Trophoblast cell (in vitro differentiated cells and primary cell): ENCODE data around the gene FAM107A.

Experiments used
- DNase-seq, 2 donors: peaks; one replicate each; pipeline ENCODE4 v3.0.0-alpha.2; 2016
- H2AFZ ChIP-seq: 2 replicates; pipeline ENCODE4 v1.6.1; 2013; ENCODE audit warnings: low read length, moderate library complexity, mild to moderate bottlenecking; ENCODE audit not compliant: insufficient read depth, poor library complexity
- H2AK5ac ChIP-seq: 2 replicates; pipeline ENCODE4 v1.6.1; 2013; ENCODE audit warnings: mild to moderate bottlenecking, low read length
- H2BK120ac ChIP-seq: 2 replicates; pipeline ENCODE4 v1.6.1; 2013; ENCODE audit warnings: low read length, mild to moderate bottlenecking, moderate library complexity; ENCODE audit not compliant: insufficient read depth, poor library complexity
- H2BK12ac ChIP-seq: 2 replicates; pipeline ENCODE4 v1.6.1; 2013; ENCODE audit warnings: mild to moderate bottlenecking, low read length, moderate library complexity
- H2BK5ac ChIP-seq: 2 replicates; pipeline ENCODE4 v1.6.1; 2013; ENCODE audit warnings: low read length, low read depth, moderate library complexity, mild to moderate bottlenecking; ENCODE audit not compliant: poor library complexity
- H3K14ac ChIP-seq: 2 replicates; pipeline ENCODE4 v1.6.1; 2013; ENCODE audit warnings: mild to moderate bottlenecking, low read length
- H3K18ac ChIP-seq: 2 replicates; pipeline ENCODE4 v1.6.1; 2013; ENCODE audit warnings: mild to moderate bottlenecking, low read length
- H3K23ac ChIP-seq: 2 replicates; pipeline ENCODE4 v1.6.1; 2013; ENCODE audit warnings: low read length
- H3K27ac ChIP-seq: 2 replicates; pipeline ENCODE4 v1.5.1; 2013; ENCODE audit warnings: low read depth, mild to moderate bottlenecking, inconsistent platforms, low read length, moderate library complexity
- H3K27me3 ChIP-seq: 2 replicates; pipeline ENCODE4 v1.6.1; 2013; ENCODE audit warnings: inconsistent platforms, mild to moderate bottlenecking, low read length, moderate library complexity; ENCODE audit not compliant: insufficient read depth
- H3K36me3 ChIP-seq, 2 experiments: 1 replicate in 1 of 2; 2 replicates in 1 of 2; pipeline ENCODE4 v1.6.1; 2013; ENCODE audit warnings: low read length in 2 of 2, mild to moderate bottlenecking in 2 of 2, moderate library complexity in 1 of 2; ENCODE audit not compliant: insufficient read depth in 2 of 2, control insufficient read depth in 1 of 2
- H3K4ac ChIP-seq: 2 replicates; pipeline ENCODE4 v1.6.1; 2013; ENCODE audit warnings: low read depth, mild to moderate bottlenecking, low read length, moderate library complexity
- H3K4me1 ChIP-seq, 2 experiments: 1 replicate in 1 of 2; 2 replicates in 1 of 2; pipeline ENCODE4 v1.6.1; 2013; ENCODE audit warnings: low read length in 2 of 2, mild to moderate bottlenecking in 2 of 2, moderate library complexity in 1 of 2; ENCODE audit not compliant: insufficient read depth in 2 of 2, control insufficient read depth in 1 of 2
- H3K4me2 ChIP-seq: 2 replicates; pipeline ENCODE4 v1.6.1; 2013; ENCODE audit warnings: inconsistent platforms, mild to moderate bottlenecking, low read length, moderate library complexity
- H3K4me3 ChIP-seq: 2 replicates; pipeline ENCODE4 v1.5.1; 2013; ENCODE audit warnings: mild to moderate bottlenecking, low read depth, low read length, inconsistent platforms
- H3K79me1 ChIP-seq: one replicate; pipeline ENCODE4 v1.6.1; 2013; ENCODE audit warnings: low read length
- H3K79me2 ChIP-seq: 2 replicates; pipeline ENCODE4 v1.6.1; 2013; ENCODE audit warnings: low read length, mild to moderate bottlenecking; ENCODE audit not compliant: control insufficient read depth, insufficient read depth, poor library complexity
- H3K9ac ChIP-seq: 2 replicates; pipeline ENCODE4 v1.6.1; 2013; ENCODE audit warnings: mild to moderate bottlenecking, low read length
- H3K9me3 ChIP-seq: 2 replicates; pipeline ENCODE4 v1.6.1; 2013; ENCODE audit warnings: low read depth, mild to moderate bottlenecking, control low read depth, inconsistent platforms, low read length; ENCODE audit not compliant: insufficient read depth
- H4K12ac ChIP-seq: 2 replicates; pipeline ENCODE4 v1.6.1; 2013; ENCODE audit warnings: low read depth, mild to moderate bottlenecking, low read length, moderate library complexity
- H4K8ac ChIP-seq: 2 replicates; pipeline ENCODE4 v1.6.1; 2013; ENCODE audit warnings: low read depth, mild to moderate bottlenecking, low read length, moderate library complexity
- H4K91ac ChIP-seq: one replicate; pipeline ENCODE4 v1.6.1; 2013; ENCODE audit warnings: low read depth, mild to moderate bottlenecking, low read length, moderate library complexity
- WGBS: extraction: QIAGEN DNeasy Blood & Tissue Kit; methylation state at CpG from one replicate; pipeline ENCODE4 v1.1.7; 2013; ENCODE audit warnings: missing lambda C conversion rate; ENCODE audit not compliant: insufficient read length, insufficient coverage; ENCODE audit errors: extremely low coverage; 5-methylcytosine and 5-hydroxymethylcytosine counted together

FAM107A gene

DNA sequence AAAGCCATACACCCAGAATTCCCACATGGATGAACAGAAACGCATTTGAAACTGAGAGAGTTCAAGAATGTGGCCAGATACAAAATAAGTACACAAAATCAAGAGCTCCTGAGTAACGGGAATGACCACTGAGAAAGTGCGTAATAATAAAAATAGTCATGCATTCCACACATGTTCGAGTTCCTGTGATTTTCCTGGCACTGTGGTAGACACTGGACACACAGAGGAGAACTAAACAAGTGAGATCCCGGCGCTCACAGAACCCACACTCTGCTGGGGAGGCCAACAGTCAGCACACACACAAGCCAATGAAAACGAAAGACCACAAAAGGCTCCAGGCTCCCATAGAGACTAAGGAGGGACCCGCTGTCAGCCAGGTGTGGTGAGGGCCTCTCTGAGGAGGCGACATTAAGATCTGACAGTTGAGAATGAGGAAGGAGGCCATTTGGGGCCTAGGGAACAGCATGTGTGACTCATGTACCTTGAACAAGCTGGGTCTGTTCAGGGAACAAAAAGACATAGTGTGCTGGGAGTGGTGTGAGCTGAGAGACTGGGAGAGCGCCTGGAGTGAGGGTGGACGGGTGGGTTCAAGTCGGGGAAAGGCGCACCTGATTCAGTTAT lies 5.1 kb downstream of the FAM107A start:
- Histone ChIP-seq H3K79me2 (no peaks in the 10 kb centered on the region), H3K36me3 (no peaks in the 10 kb centered on the region), H3K14ac (no peak overlapping the region), H3K4me1 (no peaks in the 10 kb centered on the region), H3K79me1 (no peaks in the 10 kb centered on the region), H2AK5ac (no peak overlapping the region), H3K18ac (no peak overlapping the region), H3K9me3 (no peaks in the 10 kb centered on the region), H4K12ac (no peak overlapping the region), H2BK5ac (no peak overlapping the region), H3K4me3 (no peak overlapping the region), H3K4me2 (no peak overlapping the region), H2BK12ac (no peak overlapping the region), H3K27me3 (no peaks in the 10 kb centered on the region), H4K91ac (no peak overlapping the region), H4K8ac (no peak overlapping the region), H3K9ac (no peak overlapping the region), H3K4ac (no peak overlapping the region), H2AFZ (no peak overlapping the region), H3K23ac (no peak overlapping the region), H3K27ac (no peak overlapping the region), H2BK120ac (no peak overlapping the region)
- WGBS, result no CpG with 5 or more reads among the region's 13 CpGs
- DNase-seq, result no peak

DNA sequence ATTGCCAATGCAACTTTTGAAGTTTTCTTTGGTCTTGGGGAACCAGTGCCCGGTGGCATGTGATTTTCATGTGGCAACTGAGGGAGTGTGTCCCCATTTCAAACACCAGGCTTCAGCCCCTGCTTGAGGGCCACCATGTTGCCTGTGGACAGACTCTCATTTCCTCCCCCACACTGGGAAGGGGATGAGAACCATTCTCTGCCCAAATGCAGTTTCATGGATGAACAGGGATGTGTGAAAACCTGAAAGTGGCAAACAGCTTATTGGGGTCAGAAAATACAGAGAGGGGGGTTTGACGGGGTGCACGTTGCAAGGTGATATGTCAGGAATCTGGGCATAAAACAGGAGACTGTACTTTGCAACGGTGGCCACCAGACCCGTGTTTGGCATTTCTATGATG lies 6.3 kb downstream of the FAM107A start:
- H3K4me2 ChIP-seq, result no peak overlapping the region
- H2BK12ac ChIP-seq, result no peak overlapping the region
- H3K9ac ChIP-seq, result no peak overlapping the region
- DNase-seq, result no peak
- H3K27ac ChIP-seq, result no peak overlapping the region
- H2BK5ac ChIP-seq, result no peak overlapping the region
- no peak overlapping the region for H4K91ac ChIP-seq
- H2BK120ac ChIP-seq, result no peak overlapping the region
- no peaks in the 10 kb centered on the region for H3K36me3 ChIP-seq
- no peak overlapping the region for H3K18ac ChIP-seq
- no peak overlapping the region for H4K8ac ChIP-seq
- H3K79me1 ChIP-seq, result no peaks in the 10 kb centered on the region
- peaks cover 0 to 1% of the 10 kb centered on the region in 2 experiments for H3K4me1 ChIP-seq
- H4K12ac ChIP-seq, result no peak overlapping the region
- no peak overlapping the region for H2AK5ac ChIP-seq
- WGBS, result no CpG with 5 or more reads among the region's 5 CpGs
- no peak overlapping the region for H3K4me3 ChIP-seq
- no peaks in the 10 kb centered on the region for H3K79me2 ChIP-seq
- H3K27me3 ChIP-seq, result no peaks in the 10 kb centered on the region
- H3K14ac ChIP-seq, result no peak overlapping the region
- no peak overlapping the region for H3K4ac ChIP-seq
- no peak overlapping the region for H2AFZ ChIP-seq
- no peaks in the 10 kb centered on the region for H3K9me3 ChIP-seq
- no peak overlapping the region for H3K23ac ChIP-seq

DNA sequence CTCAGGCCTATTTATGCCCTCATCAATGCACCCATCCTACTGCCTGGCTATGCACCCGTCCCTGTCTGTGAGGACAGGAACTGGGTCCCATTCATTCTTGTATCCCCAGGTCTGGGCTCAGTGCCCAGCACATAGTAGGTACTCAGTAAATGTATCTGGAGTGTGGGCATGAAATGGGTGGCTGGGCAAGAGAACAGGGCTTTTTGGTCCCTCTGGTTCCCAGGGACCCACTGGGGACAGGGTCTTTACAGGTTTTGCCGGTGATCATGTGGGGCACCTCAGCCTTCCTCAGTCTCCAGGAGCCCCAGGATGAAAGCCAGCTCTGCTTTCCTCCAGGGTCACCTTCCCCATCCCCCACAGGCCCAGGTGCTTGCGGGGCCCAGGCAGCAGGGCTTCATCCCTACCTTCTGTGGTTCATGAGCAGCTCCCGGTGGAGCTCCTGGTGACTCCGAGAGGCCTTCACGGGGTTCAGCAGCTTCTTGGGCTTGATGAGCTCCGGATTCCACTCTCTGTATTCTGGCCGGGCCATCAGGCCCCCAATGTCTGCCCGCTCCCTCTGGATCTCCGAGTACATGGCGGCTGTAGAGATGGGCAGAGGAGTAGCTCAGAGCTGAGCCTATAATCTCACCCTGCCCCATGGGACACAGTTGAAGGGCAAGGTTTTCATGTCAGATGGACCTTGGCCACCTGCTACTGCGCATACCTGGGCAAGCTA lies 7.7 kb downstream of the FAM107A start:
- no peak overlapping the region for H3K4ac ChIP-seq
- no peak overlapping the region for H2AFZ ChIP-seq
- no peak overlapping the region for H4K12ac ChIP-seq
- no peak overlapping the region for H3K18ac ChIP-seq
- DNase-seq, result no peak
- no peaks in the 10 kb centered on the region for H3K36me3 ChIP-seq
- H3K23ac ChIP-seq, result no peak overlapping the region
- H2BK12ac ChIP-seq, result no peak overlapping the region
- no peaks in the 10 kb centered on the region for H3K27me3 ChIP-seq
- no peak overlapping the region for H3K27ac ChIP-seq
- no peak overlapping the region for H2AK5ac ChIP-seq
- H3K9ac ChIP-seq, result no peak overlapping the region
- H4K91ac ChIP-seq, result no peak overlapping the region
- no peak overlapping the region for H3K14ac ChIP-seq
- no peak overlapping the region for H3K4me2 ChIP-seq
- no peak overlapping the region for H2BK5ac ChIP-seq
- H3K9me3 ChIP-seq, result no peaks in the 10 kb centered on the region
- H3K79me1 ChIP-seq, result no peaks in the 10 kb centered on the region
- no CpG with 5 or more reads among the region's 12 CpGs for WGBS
- H3K79me2 ChIP-seq, result no peaks in the 10 kb centered on the region
- H3K4me1 ChIP-seq, result peaks cover 2 to 4% of the 10 kb centered on the region in 2 experiments
- no peak overlapping the region for H4K8ac ChIP-seq
- no peak overlapping the region for H2BK120ac ChIP-seq
- no peak overlapping the region for H3K4me3 ChIP-seq

- Histone ChIP-seq H2AK5ac (no peak overlapping the region), H3K79me1 (no peaks in the 10 kb centered on the region), H3K4ac (no peak overlapping the region), H4K8ac (no peak overlapping the region), H4K12ac (no peak overlapping the region), H2BK120ac (no peak overlapping the region), H3K79me2 (no peaks in the 10 kb centered on the region), H3K27me3 (no peaks in the 10 kb centered on the region), H3K14ac (no peak overlapping the region), H2AFZ (no peak overlapping the region), H3K27ac (no peak overlapping the region), H2BK5ac (no peak overlapping the region), H3K9ac (no peak overlapping the region), H3K23ac (no peak overlapping the region), H3K18ac (no peak overlapping the region), H3K4me3 (no peak overlapping the region), H3K4me1 (peaks cover 4 to 6% of the 10 kb centered on the region in 2 experiments), H3K4me2 (no peak overlapping the region), H4K91ac (no peak overlapping the region), H3K36me3 (no peaks in the 10 kb centered on the region), H2BK12ac (no peak overlapping the region), H3K9me3 (no peaks in the 10 kb centered on the region)
- WGBS, result no CpG with 5 or more reads among the region's 17 CpGs
- DNase-seq, result peak; percentile 62 to 88
Measured at GRCh38 chr3:58568572-58569286, 8.5 kb downstream of the FAM107A start.
